Neural cell (in vitro differentiated cells): ENCODE results near the gene GLRX5.

ENCODE experiments used
- CTCF ChIP-seq: fragments of 450-650 bp; IDR thresholded peaks from 2 replicates; pipeline ENCODE4 v1.5.1; 2014; ENCODE audit warnings: antibody characterized with exemption, mild to moderate bottlenecking, moderate library complexity; ENCODE audit not compliant: poor library complexity, severe bottlenecking
- EZH2 ChIP-seq: fragments of 200-600, 300-800 bp; shearing (Covaris generic), sonication (generic); IDR thresholded peaks from 2 replicates; pipeline ENCODE4 v1.6.1; 2014; ENCODE audit warnings: antibody characterized with exemption, low read length, borderline replicate concordance, mild to moderate bottlenecking; ENCODE audit not compliant: insufficient read depth, poor library complexity, severe bottlenecking
- POLR2AphosphoS5 ChIP-seq: IDR thresholded peaks from 2 replicates; pipeline ENCODE4 v1.6.1; 2012
- REST ChIP-seq: IDR thresholded peaks from 2 replicates; pipeline ENCODE4 v1.6.1; 2012; ENCODE audit warnings: borderline replicate concordance
- SMC3 ChIP-seq: fragments of 450-650 bp; conservative IDR thresholded peaks from 2 replicates; pipeline ENCODE4 v1.6.1; 2014; ENCODE audit warnings: antibody characterized with exemption, mild to moderate bottlenecking, moderate library complexity; ENCODE audit not compliant: poor library complexity

- TF ChIP-seq EZH2 (no peak), POLR2AphosphoS5 (no peak), CTCF (no peak), REST (no peak), SMC3 (no peak)
Observed at GRCh38 chr14:95559203-95559602, 24.4 kb downstream of the GLRX5 start.
